GM21529 (cell line): ENCODE measurements around the gene SAMD4A.
A peak's percentile ranks its signal among the peaks of the same experiment; 100 is the strongest.

Experiments
- ATAC-seq: cut with Tn5 transposase; IDR thresholded peaks from one replicate; pipeline ENCODE4 v1.9.1; 2021; ENCODE audit not compliant: unreplicated experiment

The SAMD4A gene

GRCh38 chr14:54566410-54567223 lies at the start of gene SAMD4A:
Gene SAMD4A, plus strand, starts transcription at chr14:54567128. Its CDS starts 789 bp downstream, at chr14:54567917.
- ATAC-seq, result peak; percentile 37

GRCh38 chr14:54524410-54524809 lies 42.5 kb upstream of the SAMD4A start:
- no peak for ATAC-seq

- ATAC-seq, result no peak
These were observed 38.0 kb upstream of the SAMD4A start for GRCh38 chr14:54528973-54529372.

GRCh38 chr14:54529811-54530210 lies 37.1 kb upstream of the SAMD4A start:
- ATAC-seq, result no peak

- ATAC-seq, result peak; percentile 94
These were observed 34.6 kb upstream of the SAMD4A start for GRCh38 chr14:54532111-54533012.

- peak; percentile 10 for ATAC-seq
These were observed 33.8 kb upstream of the SAMD4A start for GRCh38 chr14:54533100-54533499.

- no peak for ATAC-seq
These were observed 31.8 kb upstream of the SAMD4A start for GRCh38 chr14:54535126-54535525.

GRCh38 chr14:54535646-54536045 lies 31.3 kb upstream of the SAMD4A start:
- ATAC-seq, result no peak

GRCh38 chr14:54537651-54538050 lies 29.3 kb upstream of the SAMD4A start:
- no peak for ATAC-seq

- no peak for ATAC-seq
These were observed 28.9 kb upstream of the SAMD4A start for GRCh38 chr14:54538055-54538454.

- ATAC-seq, result no peak
These were observed 19.3 kb upstream of the SAMD4A start for GRCh38 chr14:54547583-54547982.

- ATAC-seq, result no peak
These were observed 18.4 kb upstream of the SAMD4A start for GRCh38 chr14:54548491-54548890.

- no peak for ATAC-seq
These were observed 17.1 kb upstream of the SAMD4A start for GRCh38 chr14:54549862-54550261.

- ATAC-seq, result no peak
These were observed 16.4 kb upstream of the SAMD4A start for GRCh38 chr14:54550514-54550913.

GRCh38 chr14:54554401-54554800 lies 12.5 kb upstream of the SAMD4A start:
- no peak for ATAC-seq

- ATAC-seq, result no peak
These were observed 11.3 kb upstream of the SAMD4A start for GRCh38 chr14:54555651-54556050.

- no peak for ATAC-seq
These were observed 10.4 kb upstream of the SAMD4A start for GRCh38 chr14:54556535-54556934.

GRCh38 chr14:54562334-54562733 lies 4.6 kb upstream of the SAMD4A start:
- no peak for ATAC-seq

GRCh38 chr14:54564071-54564867 lies 2.7 kb upstream of the SAMD4A start:
- ATAC-seq, result no peak

GRCh38 chr14:54564868-54565784 lies 1.8 kb upstream of the SAMD4A start:
- ATAC-seq, result peak; percentile 35
